ENCODE results near the gene DNAJC22.
"Not testable (repeated sequence)": the region's sequence is repeated elsewhere in the genome, so short reads cannot be mapped to it uniquely, and the experiment has no call there.

Gene DNAJC22

DNA sequence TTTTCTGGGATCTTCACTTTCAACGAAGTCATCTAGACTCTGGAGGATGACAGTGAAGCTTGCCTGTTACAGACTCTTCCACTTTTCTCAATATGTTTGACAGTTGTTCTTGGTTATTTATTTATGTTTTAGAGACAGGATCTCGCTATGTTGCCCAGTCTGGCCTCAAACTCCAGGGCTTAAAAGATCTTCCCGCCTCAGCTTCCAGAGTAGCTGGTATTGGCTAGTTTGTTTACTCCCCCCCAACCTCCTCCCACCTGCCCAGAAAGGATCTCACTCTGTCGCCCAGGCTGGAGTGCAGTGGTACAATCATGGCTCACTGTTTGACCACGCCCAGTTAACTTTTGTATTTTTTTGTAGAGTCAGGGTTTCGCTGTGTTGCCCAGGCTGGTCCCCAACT lies 23.9 kb downstream of the DNAJC22 start:
- Histone ChIP-seq H3K9me3 (ENCODE audit: severe bottlenecking) (no peaks in the 10 kb centered on the region), H3K27ac (ENCODE audit: poor library complexity, severe bottlenecking) (no peak overlapping the region), H3K27me3 (ENCODE audit: insufficient read depth, poor library complexity, severe bottlenecking) (no peaks in the 10 kb centered on the region), H3K4me1 (ENCODE audit: insufficient read depth, poor library complexity, severe bottlenecking) (peaks cover 19% of the 10 kb centered on the region), H3K36me3 (ENCODE audit: low read depth) (peaks cover 37% of the 10 kb centered on the region), H3K4me3 (ENCODE audit: severe bottlenecking) (no peak overlapping the region)
- ATAC-seq (ENCODE audit: low read depth) (no peak), DNase-seq (ENCODE audit: low spot score) (no peak)
- TF ChIP-seq, protein P1, sequence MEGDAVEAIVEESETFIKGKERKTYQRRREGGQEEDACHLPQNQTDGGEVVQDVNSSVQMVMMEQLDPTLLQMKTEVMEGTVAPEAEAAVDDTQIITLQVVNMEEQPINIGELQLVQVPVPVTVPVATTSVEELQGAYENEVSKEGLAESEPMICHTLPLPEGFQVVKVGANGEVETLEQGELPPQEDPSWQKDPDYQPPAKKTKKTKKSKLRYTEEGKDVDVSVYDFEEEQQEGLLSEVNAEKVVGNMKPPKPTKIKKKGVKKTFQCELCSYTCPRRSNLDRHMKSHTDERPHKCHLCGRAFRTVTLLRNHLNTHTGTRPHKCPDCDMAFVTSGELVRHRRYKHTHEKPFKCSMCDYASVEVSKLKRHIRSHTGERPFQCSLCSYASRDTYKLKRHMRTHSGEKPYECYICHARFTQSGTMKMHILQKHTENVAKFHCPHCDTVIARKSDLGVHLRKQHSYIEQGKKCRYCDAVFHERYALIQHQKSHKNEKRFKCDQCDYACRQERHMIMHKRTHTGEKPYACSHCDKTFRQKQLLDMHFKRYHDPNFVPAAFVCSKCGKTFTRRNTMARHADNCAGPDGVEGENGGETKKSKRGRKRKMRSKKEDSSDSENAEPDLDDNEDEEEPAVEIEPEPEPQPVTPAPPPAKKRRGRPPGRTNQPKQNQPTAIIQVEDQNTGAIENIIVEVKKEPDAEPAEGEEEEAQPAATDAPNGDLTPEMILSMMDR (IDR thresholded peaks at IDR 0.05; ENCODE audit: poor library complexity, severe bottlenecking), result no peak

DNA sequence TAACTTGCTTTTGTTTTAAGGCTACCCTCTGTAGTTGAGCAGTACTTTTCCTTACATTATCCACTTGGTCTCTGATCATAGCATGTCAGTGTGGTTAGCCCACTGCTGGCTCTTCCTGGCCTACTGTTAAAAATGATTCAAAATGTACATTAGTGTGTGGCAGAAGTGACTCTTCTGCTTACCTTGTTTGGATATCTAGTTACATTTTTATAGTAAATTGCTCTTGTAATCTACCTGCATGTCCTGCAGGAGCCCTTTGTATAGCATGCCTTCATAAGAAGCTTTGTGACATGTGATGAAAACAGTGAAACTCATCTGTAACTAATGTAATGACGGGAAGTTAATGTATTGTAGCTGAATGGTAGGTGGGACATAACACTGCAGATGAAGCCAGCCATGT lies 28.7 kb downstream of the DNAJC22 start:
- DNase-seq (ENCODE audit: low spot score) (no peak), ATAC-seq (ENCODE audit: low read depth) (no peak)
- Histone ChIP-seq H3K4me1 (ENCODE audit: insufficient read depth, poor library complexity, severe bottlenecking) (no peaks in the 10 kb centered on the region), H3K27ac (ENCODE audit: poor library complexity, severe bottlenecking) (no peak overlapping the region), H3K4me3 (ENCODE audit: severe bottlenecking) (no peak overlapping the region), H3K36me3 (ENCODE audit: low read depth) (peaks cover 38% of the 10 kb centered on the region), H3K27me3 (ENCODE audit: insufficient read depth, poor library complexity, severe bottlenecking) (no peaks in the 10 kb centered on the region), H3K9me3 (ENCODE audit: severe bottlenecking) (no peaks in the 10 kb centered on the region)
- TF ChIP-seq, protein P1 (IDR thresholded peaks at IDR 0.05; ENCODE audit: poor library complexity, severe bottlenecking), result no peak

DNA sequence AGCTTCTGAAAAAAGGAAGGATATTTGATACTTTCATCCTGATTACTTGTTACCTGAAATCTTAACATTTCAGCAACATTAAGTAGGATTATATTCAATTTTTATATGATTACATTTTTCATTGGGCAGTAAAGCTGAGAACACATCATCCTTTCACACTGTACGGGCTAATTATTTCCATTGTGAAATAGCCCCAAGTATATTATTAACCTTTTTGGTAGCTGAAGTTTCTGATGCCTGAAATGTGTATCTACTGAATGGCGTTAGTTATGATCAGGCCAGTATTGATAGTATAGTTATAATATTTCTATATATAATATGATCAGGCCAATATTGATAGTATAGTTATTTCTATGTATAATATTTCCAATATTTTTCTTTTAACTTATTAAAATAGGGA lies 30.7 kb downstream of the DNAJC22 start:
- ATAC-seq (ENCODE audit: low read depth), result no peak

DNA sequence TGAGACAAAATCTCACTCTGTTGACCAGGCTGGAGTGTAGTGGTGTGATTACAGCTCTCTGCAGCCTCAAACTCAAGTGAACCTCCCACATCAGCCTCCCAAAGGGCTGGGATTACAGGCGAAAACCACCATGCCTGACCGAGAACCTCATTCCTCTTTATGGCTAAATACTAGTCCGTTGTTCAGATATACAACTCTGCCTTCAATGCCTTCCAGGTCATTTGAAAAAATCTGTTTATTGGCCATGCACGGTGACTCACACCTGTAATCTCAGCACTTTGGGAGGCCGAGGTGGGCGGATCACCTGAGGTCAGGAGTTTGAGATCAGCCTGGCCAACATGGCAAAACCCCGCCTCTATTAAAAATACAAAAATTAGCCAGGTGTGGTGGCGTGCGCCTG lies 33.5 kb downstream of the DNAJC22 start:
- H3K36me3 ChIP-seq (ENCODE audit: low read depth), result peaks cover 25% of the 10 kb centered on the region; the same call in 1 of the 2 replicates
- H3K27ac ChIP-seq (ENCODE audit: poor library complexity, severe bottlenecking); DNase-seq (ENCODE audit: low spot score); H3K27me3 ChIP-seq (ENCODE audit: insufficient read depth, poor library complexity, severe bottlenecking); H3K9me3 ChIP-seq (ENCODE audit: severe bottlenecking); ATAC-seq (ENCODE audit: low read depth); H3K4me1 ChIP-seq (ENCODE audit: insufficient read depth, poor library complexity, severe bottlenecking); H3K4me3 ChIP-seq (ENCODE audit: severe bottlenecking): not testable (repeated sequence)

More for the DNA sequence above, 30.7 kb downstream of the DNAJC22 start:
- Histone ChIP-seq H3K27ac (ENCODE audit: poor library complexity, severe bottlenecking) (no peak overlapping the region), H3K4me3 (ENCODE audit: severe bottlenecking) (no peak overlapping the region), H3K27me3 (ENCODE audit: insufficient read depth, poor library complexity, severe bottlenecking) (no peaks in the 10 kb centered on the region), H3K4me1 (ENCODE audit: insufficient read depth, poor library complexity, severe bottlenecking) (no peaks in the 10 kb centered on the region), H3K9me3 (ENCODE audit: severe bottlenecking) (no peaks in the 10 kb centered on the region), H3K36me3 (ENCODE audit: low read depth) (peaks cover 38% of the 10 kb centered on the region)
- DNase-seq (ENCODE audit: low spot score), result no peak
- TF ChIP-seq, protein P1 (IDR thresholded peaks at IDR 0.05; ENCODE audit: poor library complexity, severe bottlenecking), result no peak

DNA sequence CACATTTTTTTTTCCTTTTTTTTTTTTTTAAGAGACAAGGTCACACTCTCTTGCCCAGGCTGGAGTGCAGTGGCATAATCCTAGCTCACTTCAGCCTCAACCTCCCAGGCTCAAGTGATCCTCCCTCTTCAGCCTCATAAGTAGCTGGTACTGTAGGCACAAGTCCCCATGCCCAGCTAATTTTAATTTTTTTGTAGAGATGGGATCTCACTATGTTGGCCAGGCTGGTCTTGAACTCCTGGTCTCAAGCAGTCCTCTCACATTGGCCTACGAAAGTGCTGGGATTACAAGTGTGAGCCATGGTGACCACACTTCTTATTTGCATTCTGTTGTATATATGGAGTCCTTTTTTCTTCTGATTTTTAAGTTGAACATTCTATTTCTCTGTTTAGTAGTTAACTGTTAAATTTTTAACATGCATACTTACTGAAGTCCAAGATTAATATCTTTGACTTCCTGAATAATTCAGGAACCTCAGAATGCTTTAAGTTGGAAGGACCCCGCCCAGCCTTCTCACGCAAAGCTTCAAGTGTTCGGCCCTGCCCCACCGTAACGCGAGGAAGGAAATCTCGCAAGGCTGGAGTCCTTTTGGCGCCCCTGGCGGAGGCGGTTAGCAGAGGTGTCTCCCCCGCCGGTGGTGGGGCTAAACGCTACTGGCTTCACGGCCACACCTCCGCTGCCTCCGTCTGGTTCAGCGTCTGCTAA lies 42.1 kb downstream of the DNAJC22 start:
- Histone ChIP-seq H3K4me3 (ENCODE audit: severe bottlenecking) (no peak overlapping the region), H3K4me1 (ENCODE audit: insufficient read depth, poor library complexity, severe bottlenecking) (no peaks in the 10 kb centered on the region), H3K36me3 (ENCODE audit: low read depth) (peaks cover 16% of the 10 kb centered on the region), H3K27me3 (ENCODE audit: insufficient read depth, poor library complexity, severe bottlenecking) (no peaks in the 10 kb centered on the region), H3K27ac (ENCODE audit: poor library complexity, severe bottlenecking) (no peak overlapping the region), H3K9me3 (ENCODE audit: severe bottlenecking) (no peaks in the 10 kb centered on the region)
- no peak for ATAC-seq (ENCODE audit: low read depth)
- no peak for DNase-seq (ENCODE audit: low spot score)
- TF ChIP-seq, protein P1 (IDR thresholded peaks at IDR 0.05; ENCODE audit: poor library complexity, severe bottlenecking), result no peak
